Stimulated activated CD8-positive, alpha-beta memory T cell treated with anti-CD3 and anti-CD28 coated beads, Interleukin-4, amount 100 ng/mL, for 24 hours (primary cell): ENCODE data around the gene LSM14A.
"Not testable (repeated sequence)": the region's sequence is repeated elsewhere in the genome, so short reads cannot be mapped to it uniquely, and the experiment has no call there.

Experiments
- DNase-seq: peaks from one replicate; pipeline ENCODE4 v3.0.0-alpha.2; 2020; ENCODE audit warnings: low read depth

Gene LSM14A

GRCh38 chr19:34191355-34191962 lies 19.2 kb downstream of the LSM14A start:
- no peak for DNase-seq

DNA sequence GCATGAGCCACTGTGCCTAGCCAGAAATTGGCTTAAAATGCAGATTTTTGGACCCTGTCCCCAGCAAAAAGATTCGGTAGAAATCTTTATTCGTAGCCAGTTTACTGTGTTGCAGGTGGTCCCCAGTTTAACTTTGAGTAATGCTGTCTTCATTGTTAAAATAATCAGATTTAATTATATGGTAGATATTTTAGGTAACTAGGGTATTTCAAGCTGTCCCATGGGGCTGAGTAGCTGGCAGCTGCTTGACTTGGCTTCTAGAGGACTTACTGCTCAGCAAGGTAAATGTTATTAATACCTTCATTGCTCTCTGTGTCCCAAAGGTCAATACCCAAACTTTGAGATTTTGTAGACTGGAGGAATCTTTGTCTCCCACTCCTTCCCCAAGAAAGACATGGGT lies 21.1 kb downstream of the LSM14A start:
- DNase-seq, result no peak

- DNase-seq, result no peak
Observed at GRCh38 chr19:34193876-34194275, 21.6 kb downstream of the LSM14A start.

- DNase-seq, result no peak
Observed at GRCh38 chr19:34201133-34201532, 28.8 kb downstream of the LSM14A start.

DNA sequence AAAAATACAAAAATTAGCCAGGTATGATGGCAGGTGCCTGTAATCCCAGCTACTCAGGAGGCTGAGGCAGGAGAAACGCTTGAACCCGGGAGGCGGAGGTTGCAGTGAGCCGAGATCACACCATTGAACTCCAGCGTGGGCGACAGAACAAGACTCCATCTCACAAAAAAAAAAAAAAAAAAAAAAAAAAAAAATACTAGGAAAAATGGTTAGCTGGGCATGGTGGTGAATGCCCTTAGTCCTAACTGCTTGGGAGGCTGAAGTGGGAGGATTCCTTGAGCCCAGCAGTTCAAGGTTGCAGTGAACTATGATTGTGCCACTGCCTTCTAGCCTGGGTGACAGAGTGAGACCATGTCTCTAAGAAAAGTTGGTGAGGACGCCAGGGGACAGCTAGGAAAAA lies 33.0 kb downstream of the LSM14A start:
- not testable (repeated sequence) for DNase-seq

- no peak for DNase-seq
Observed at GRCh38 chr19:34208291-34208884, 36.1 kb downstream of the LSM14A start.

- no peak for DNase-seq
Observed at GRCh38 chr19:34209726-34210125, 37.4 kb downstream of the LSM14A start.

DNA sequence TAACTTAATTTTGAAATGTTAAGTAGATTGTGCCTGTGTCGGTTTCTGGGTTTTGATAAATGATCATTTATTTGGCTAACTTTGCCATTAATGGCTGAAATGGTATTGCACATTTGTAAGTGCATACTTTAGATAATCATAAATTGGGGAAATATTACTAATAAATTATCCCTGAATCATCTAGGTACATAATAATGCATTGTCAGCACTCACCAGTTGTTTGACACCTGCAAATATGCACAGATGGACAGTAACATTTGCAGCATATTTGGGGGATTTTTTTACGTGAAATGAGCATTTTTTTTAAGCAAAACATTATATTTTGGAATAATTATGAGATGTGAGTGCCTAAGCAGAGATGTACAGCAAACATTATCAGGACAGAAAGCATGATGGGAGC lies 41.0 kb downstream of the LSM14A start:
- no peak for DNase-seq

DNA sequence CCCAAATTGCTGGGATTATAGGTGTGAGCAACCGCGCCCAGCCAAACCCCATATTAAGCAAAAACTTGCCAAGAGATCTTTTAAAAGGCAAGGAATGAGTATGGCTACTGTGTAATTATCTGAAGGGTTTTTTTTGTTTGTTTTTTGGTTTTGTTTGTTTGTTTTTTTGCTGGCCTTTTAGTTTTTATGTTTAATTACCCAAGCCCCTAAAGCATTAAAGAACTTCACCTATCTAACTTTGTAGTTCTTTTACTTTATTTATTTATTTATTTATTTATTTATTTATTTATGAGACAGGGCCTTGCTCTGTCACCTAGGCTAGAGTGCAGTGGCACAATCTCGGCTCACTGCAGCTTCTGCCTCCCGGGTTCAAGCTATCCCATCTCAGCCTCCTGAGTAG lies 41.7 kb downstream of the LSM14A start:
- no peak for DNase-seq

DNA sequence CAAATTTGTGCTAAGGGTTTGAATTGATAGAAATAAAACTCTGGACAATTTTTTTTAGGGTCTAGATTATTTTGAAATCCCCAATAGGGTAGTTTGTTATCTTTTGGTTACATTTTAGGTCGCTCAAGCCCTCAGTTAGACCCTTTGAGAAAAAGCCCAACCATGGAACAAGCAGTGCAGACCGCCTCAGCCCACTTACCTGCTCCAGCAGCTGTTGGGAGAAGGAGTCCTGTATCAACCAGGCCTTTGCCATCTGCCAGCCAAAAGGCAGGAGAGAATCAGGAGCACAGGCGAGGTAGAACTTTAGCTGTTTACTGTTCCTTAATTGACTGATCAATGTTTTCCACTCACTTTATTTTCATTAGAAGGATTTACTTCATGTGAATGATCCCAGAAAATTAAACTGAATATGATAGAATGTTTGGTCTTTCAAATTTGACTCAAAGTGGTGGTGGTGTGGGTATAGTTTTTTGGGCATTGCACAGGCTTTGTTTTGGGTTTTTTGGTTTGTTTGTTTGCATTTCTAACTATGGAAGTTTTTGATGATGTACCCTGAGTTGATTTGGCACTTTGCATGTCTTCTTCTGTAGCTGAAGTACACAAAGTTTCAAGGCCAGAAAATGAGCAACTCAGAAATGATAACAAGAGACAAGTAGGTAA lies 42.8 kb downstream of the LSM14A start:
- no peak for DNase-seq

GRCh38 chr19:34215666-34216038 lies 43.3 kb downstream of the LSM14A start:
- DNase-seq, result no peak

- DNase-seq, result not testable (repeated sequence)
Observed at GRCh38 chr19:34216745-34217219, 44.5 kb downstream of the LSM14A start.

GRCh38 chr19:34217952-34218817 lies 45.9 kb downstream of the LSM14A start:
- peak; percentile 26 for DNase-seq

DNA sequence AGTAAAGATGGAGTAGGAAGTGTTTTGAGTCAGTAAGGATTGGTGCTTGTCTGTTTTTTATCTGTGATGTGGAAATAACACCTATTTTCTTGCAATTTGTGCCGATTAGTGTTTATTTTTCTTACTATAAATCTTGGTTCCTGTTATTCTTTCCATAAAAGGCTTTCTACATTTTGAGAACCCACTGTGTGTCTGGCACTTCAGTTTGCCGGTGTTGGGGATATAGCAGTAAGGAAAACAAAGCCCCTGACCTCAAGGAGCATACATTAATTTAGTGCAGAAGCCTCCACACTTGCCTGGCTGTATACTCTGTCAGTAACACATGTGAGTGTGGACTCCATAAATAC lies 46.5 kb downstream of the LSM14A start:
- DNase-seq, result no peak

GRCh38 chr19:34220472-34221063 lies 48.3 kb downstream of the LSM14A start:
- peak; percentile 35 for DNase-seq

GRCh38 chr19:34222386-34222785 lies 50.1 kb downstream of the LSM14A start:
- DNase-seq, result no peak

DNA sequence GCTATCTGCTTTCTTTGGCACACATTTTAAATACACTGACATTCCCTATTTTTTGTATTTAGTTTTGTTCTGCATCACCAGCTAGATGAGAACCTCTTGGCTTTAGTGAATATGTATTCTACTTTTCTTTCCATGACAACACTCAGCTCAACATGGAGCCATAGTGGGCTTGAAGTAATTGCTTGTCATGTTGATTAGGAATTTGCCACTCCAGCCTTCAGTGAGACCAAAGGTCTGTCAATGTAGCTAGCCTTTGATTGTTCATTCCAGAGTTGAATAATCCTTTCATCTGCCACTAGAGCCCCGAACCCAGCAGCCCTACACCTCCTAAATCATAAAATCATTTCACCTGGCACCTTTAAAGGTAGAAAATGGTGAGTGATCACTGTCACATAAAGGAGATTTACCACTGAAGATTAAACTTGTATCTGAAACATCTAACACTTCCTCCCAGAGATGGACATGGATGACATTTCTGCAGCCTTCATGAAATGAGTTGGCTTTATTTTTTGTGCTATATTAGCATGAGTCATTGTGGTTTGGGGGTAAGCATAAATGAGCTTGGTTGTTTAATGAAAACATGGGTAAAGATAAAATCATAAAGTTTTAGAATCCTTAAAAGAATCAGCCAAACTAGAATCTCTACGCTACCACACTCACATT lies 52.8 kb downstream of the LSM14A start:
- DNase-seq, result no peak

DNA sequence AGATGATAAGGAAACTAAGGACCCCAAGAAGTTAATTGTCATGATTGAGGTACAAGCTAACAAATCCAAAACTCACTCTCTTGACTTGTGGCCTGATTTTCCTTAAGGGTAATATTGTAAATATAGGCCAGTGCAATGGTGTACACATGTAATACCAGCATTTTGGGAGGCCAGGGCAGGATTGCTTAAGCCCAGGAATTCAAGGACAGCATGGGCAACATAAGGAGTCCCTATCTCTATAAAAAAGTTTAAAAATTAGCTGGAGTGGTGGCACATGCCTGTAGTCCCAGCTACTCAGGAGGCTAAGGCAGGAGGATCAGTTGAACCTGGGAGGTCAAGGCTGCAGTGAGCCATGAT lies 53.3 kb downstream of the LSM14A start:
- no peak for DNase-seq

- DNase-seq, result no peak
Observed at GRCh38 chr19:34226036-34226435, 53.7 kb downstream of the LSM14A start.

DNA sequence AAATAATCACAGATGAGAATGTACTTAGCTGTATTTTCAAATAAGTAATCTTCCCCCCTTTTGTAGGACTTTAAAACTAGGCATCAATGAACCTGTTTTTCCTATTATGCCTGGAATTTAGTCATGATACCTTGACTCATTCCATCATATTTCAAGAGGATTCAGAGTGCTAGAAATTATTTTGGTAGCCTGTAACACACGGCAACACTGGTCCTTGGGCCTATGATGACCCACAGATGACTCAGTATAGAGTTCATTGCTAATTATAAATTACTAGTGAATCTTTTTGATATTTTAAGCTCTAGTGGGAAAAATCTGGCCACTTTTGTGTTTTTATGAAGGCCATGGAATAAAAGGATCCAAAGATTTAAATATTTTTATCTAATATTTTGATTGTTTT lies 56.0 kb downstream of the LSM14A start:
- DNase-seq, result no peak

GRCh38 chr19:34228762-34229161 lies 56.5 kb downstream of the LSM14A start:
- DNase-seq, result no peak

DNA sequence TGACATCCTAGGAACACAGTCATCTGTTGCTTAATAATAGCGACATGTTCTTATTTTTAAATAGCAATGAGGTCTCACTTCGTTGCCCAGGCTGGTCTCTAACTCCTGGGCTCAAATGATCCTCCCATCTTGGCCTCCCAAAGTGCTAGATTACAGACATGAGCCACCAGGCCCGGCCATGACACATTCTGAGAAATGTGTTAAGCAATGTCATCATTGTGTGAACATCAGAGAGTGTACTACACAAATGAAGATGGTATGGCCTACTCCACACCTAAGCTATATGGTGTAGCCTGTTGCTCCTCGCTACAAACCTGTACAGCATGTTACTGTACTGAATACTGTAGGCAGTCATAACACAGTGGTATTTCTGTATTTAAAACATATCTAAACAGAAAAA lies 57.4 kb downstream of the LSM14A start:
- no peak for DNase-seq
